DMS153 treated with DMSO at 0.1 percent for 48 hours (cell line): ENCODE results near the gene BORCS5.
A peak's percentile ranks its signal among the peaks of the same experiment; 100 is the strongest.

Experiments used
- DNase-seq: peaks from one replicate; lab custom pipeline; 2025; ENCODE audit not compliant: unreplicated experiment; lab: John Stamatoyannopoulos, UW

The BORCS5 gene

GRCh38 chr12:12427568-12427967 is 70.7 kb downstream of the BORCS5 start:
- DNase-seq: no peak

DNA sequence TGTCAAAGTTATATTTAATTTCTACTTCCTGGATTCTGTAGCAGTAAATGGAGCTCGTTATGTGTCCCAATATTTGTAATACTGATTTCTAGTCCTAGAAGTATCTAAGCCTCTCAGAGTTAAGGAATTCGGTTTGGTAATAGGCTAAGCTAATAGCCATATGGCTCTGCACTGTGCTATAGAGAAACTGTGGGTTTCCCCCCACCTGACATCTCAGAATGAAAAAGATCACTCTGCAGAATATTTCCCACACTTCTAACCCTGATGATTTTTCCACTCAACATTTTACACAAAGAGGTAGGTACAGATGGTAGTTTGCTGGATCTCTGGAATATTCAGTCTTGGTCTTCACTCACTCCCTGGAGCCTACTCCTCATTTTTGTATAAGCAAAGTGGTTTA is 71.2 kb downstream of the BORCS5 start:
- DNase-seq: no peak

- DNase-seq: no peak
Observed at GRCh38 chr12:12428961-12429657, 72.2 kb downstream of the BORCS5 start.

GRCh38 chr12:12432364-12432763 is 75.5 kb downstream of the BORCS5 start:
- DNase-seq: no peak

DNA sequence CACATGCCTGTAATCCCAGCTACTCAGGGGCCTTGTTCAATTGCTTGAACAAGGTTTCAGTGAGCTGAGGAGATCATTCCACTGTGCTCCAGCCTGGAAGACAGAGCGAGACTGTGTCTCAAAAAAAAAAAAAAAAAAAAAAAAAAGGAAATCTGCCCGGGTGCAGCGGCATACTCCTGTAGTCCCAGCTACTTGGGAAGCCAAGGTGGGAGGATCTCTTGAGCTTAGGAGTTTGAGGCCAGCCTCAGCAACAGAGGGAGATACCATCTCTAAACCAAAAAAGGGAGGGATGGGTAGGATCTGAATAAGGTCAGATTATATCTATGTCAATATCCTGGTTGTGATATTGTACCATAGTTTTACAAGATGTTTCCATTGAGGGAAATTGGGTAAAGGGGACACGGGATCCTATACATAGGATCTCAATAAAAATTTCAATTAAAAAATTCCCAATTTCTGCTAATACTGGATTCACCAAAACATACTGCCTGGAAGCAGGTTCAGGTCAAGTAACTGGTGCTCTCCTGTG is 76.4 kb downstream of the BORCS5 start:
- DNase-seq: no peak

DNA sequence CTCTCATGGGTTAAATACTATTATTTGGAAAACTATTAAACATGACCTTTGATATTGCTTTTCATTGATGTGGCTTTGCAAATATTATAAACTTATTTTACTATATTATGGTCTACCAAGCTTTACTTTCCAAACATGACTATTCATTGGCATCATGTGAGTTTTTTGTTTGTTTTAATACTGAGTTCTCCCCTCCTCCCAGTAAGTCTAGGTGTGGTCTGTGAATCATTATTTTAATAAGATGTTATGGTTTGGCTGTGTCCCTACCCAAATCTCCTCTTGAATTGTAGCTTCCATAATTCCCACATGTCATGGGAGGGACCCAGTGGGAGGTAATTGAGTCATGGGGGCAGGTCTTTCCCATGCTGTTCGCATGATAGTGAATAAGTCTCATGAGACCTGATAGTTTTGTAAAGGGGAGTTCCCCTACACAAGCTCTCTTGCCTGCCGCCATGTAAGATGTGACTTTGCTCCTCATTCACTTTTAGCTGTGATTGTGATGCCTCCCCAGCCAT is 80.0 kb downstream of the BORCS5 start:
- no peak for DNase-seq

GRCh38 chr12:12439636-12440035 is 82.8 kb downstream of the BORCS5 start:
- no peak for DNase-seq

DNA sequence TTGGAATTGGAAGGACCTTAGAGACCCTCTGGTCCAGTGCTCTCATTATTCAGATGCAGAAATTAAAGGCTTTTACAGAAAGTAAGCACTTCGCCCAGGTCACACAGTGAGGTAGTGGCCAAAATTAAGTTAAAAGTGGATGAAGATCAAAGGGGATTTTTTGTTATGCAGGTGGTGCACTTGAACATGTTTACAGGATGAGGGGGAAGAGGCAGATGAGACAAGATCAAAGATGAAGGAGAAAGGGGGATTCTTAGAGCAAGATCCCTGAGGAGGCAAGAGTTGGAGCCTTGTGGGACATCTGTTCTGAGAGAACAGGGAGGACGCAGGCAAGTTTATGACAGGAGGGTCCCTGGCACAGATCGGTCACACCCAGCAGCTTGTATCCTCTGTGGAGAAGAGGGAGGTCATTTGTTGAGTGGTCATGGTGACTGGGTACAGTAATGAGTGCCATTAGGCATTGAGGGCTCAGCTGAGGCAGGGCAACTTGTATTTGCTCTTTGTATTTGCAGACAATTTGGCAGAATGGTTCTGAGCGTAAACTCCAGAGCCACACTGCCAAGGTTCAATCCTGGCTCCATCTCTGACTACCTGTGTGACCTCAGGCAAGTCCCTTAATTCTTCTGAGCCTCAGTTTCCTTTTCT is 84.0 kb downstream of the BORCS5 start:
- peak; percentile 47 for DNase-seq

DNA sequence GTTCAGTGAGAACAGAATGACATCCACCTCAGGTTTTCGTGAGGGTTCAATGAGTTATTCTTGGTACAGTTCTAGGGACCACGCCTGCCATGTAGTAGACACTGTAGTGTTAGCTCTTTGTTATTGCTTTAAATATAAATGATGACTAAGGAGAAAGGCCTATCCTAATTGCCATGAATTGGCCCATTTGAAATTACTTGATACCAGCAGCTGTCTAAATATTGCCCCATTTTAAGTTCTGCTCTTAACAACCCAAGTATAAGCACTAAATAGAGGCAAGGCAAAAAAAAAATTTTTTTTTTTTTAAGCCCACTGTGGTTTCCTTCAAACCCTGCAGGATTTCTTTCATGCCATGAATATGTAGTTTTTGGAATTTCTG is 84.5 kb downstream of the BORCS5 start:
- DNase-seq: peak; percentile 47

GRCh38 chr12:12441843-12442461 is 85.1 kb downstream of the BORCS5 start:
- no peak for DNase-seq

DNA sequence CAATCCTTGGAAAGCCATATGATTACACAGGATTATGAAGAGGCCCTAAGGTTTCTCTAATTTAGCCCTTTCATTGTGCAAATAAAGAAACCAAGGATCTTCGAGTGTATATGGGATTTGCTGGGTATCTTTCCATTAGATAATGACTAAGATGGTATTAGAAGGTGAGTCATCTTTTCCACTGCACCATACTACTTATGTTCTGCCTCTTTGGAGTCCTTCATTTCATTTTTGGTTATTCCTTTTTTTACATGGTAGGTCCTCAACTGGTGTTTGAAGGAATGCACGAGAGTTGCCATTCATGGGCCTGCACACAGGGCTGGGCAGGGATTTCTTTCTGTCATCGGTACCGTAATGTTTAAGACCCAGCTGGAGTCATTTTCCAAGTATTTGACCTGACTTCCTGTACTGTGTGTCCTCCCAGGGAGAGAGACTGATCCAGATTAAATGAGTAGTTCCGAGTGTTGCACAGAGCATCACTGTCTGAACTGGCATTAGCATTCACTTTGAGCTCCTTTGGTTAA is 85.7 kb downstream of the BORCS5 start:
- no peak for DNase-seq

DNA sequence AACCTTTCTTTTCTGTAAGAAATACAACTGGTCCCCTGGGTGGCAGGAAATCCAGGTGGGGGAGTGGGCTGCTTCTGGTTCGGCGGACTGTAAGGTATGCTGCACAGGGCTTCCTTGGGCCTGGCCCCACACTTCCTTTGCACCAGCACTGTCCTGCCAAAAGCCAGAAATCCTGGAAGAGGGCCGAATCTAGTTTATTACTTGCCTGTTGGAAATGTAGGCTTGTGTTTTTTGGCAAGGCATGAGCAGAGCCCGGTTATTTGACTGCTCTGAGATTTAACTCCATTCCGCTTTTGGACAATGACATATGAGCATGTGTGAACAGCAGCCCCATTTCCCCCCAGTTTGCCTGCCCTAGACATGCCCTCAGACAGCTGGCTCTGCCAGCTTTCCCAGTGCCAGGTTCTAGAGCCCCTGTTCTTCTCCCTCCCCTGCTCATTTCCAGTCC is 86.6 kb downstream of the BORCS5 start:
- no peak for DNase-seq

DNA sequence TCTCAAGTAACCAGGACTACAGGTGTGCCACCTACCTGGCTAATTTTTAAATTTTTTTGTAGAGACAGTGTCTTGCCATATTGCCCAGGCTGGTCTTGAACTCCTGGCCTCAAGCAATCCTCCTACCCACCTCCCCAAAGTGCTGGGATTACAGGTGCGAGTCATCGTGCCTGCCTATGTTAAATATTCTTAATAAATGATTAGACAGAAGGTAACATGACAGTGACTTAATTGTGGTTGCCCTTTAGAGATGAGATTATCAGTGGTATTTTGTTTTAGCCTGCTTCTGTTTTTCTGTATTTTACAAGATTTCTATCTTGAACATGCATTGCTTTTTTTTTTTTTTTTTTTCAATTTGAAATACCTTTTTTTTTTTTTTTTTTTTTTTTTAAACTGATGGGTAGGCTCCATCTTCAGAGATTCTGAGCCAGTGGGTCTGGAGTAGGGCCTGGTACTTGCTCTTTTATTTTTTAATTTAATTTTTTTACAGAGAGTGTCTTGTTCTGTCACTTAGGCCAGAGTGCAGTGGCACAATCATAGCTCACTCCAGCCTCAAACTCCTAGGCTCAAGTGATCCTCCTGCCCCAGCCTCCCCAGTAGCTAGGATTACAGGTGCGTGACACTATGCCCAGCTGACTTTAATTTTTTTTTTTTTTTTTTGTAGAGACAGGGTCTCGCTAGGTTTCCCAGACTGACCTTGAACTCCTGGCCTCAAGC is 88.4 kb downstream of the BORCS5 start:
- no peak for DNase-seq

GRCh38 chr12:12445882-12446181 is 89.0 kb downstream of the BORCS5 start:
- no peak for DNase-seq

DNA sequence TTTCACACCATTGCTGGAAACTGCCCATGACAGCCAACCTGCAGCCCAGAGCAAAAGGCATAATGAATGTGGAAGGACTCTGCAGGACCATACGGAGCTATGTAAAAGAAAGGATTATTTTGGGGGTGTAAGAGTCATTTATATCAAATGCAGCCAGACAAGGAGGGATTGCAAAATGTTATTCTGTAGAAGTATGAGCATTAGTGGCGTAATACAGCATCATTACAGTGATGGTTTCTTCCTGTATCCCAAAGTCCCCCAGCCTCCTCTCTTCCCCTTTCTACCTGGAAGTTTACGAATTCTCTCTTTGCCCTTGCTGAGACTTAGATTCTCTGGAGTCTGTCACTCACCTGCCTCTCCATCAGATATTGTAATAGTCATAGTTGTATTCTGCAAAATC is 89.9 kb downstream of the BORCS5 start:
- DNase-seq: no peak

GRCh38 chr12:12447236-12447635 is 90.4 kb downstream of the BORCS5 start:
- DNase-seq: no peak

- DNase-seq: no peak
Observed at GRCh38 chr12:12447837-12448236, 91.0 kb downstream of the BORCS5 start.

GRCh38 chr12:12449533-12450025 is 92.7 kb downstream of the BORCS5 start:
- DNase-seq: peak; percentile 30

- DNase-seq: no peak
Observed at GRCh38 chr12:12450043-12450471, 93.2 kb downstream of the BORCS5 start.

DNA sequence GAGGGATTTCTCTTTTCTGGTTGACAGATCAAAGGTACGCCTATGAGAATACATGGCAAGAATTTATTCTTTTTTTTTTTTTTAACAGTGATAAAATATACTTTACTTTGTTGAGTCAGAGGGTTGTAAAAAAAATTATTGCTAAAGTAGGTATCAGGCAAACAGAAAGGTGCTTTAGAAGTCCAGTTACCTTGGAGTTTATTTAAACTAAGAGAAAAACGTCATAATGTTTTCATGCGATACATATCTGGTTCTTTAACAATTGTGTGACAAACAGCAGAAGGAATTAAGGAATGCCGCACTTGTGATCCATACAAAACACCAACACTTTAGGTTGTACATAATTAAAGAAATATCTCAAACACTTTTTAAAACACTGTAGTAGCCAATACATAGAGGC is 94.2 kb downstream of the BORCS5 start:
- no peak for DNase-seq

GRCh38 chr12:12452326-12452902 is 95.5 kb downstream of the BORCS5 start:
- DNase-seq: no peak
